Gastrocnemius medialis (tissue), 4 donors: ENCODE measurements around the gene EFCAB6. TPM values are rescaled to one million over a fixed set of nuclear protein-coding genes. Genes with fewer than 3 reads are reported as not detected.

Experiments
- ATAC-seq, 2 donors: fragments of 150-250 bp; one replicate each; pipeline ENCODE4 v1.9.1; 2016
- DNase-seq, 2 donors: peaks; one replicate each; pipeline ENCODE4 v3.0.0-alpha.2; 2019
- H3K27ac ChIP-seq, 4 donors: fragments of 200-600 bp; sonication (generic); 1 replicate in 1 of 4; 2 replicates in 3 of 4; pipeline ENCODE4 v1.5.1; 2016 to 2018; ENCODE audit warnings: mild to moderate bottlenecking in 2 of 4, moderate library complexity in 1 of 4
- H3K27me3 ChIP-seq, 3 donors: fragments of 200-600 bp; sonication (generic) in 2 of 3; 1 replicate in 1 of 3; 2 replicates in 2 of 3; pipeline versions ENCODE4 v1.5.1 to v1.6.0; 2016 to 2019; ENCODE audit warnings: mild to moderate bottlenecking in 1 of 3, moderate library complexity in 1 of 3
- H3K36me3 ChIP-seq, 2 donors: fragments of 200-600 bp; sonication (generic) in 1 of 2; one replicate each; pipeline ENCODE4 v1.5.1; 2017 to 2018
- H3K4me1 ChIP-seq, 2 donors: fragments of 200-600 bp; sonication (generic) in 1 of 2; one replicate each; pipeline ENCODE4 v1.5.1; 2016 to 2017; ENCODE audit warnings: mild to moderate bottlenecking in 2 of 2
- H3K4me3 ChIP-seq, 4 donors: fragments of 200-600 bp; sonication (generic) in 3 of 4; 1 replicate in 1 of 4; 2 replicates in 3 of 4; pipeline ENCODE4 v1.5.1; 2016 to 2019; ENCODE audit warnings: mild to moderate bottlenecking in 2 of 4
- H3K9me3 ChIP-seq, 3 donors: fragments of 200-600 bp; sonication (generic) in 2 of 3; 1 replicate in 1 of 3; 2 replicates in 2 of 3; pipeline ENCODE4 v1.5.1; 2016 to 2019
- CTCF ChIP-seq, 5 experiments: fragments of 450-650 bp in 3 of 5; fragments of 200-600 bp in 2 of 5; sonication (generic) in 2 of 5; IDR thresholded peaks in 4 of 5; conservative IDR thresholded peaks in 1 of 5; 1 replicate in 4 of 5; 2 replicates in 1 of 5; pipeline ENCODE4 v1.5.1; 2016 to 2019; ENCODE audit warnings: antibody characterized with exemption in 5 of 5, mild to moderate bottlenecking in 3 of 5, moderate library complexity in 3 of 5
- POLR2A ChIP-seq, 2 donors: fragments of 450-650 bp; IDR thresholded peaks; one replicate each; pipeline ENCODE4 v1.6.1; 2017; ENCODE audit warnings: antibody characterized with exemption in 2 of 2, mild to moderate bottlenecking in 2 of 2, moderate library complexity in 2 of 2
- in situ Hi-C, 4 donors: fragments of 200-750 bp; cut with MboI; loops; one replicate each; pipeline versions ENCODE4 v1.15.0 to v1.8.0; 2017; ENCODE audit warnings: low sequenced_read_pairs in 4 of 4
- intact Hi-C: fragments of 100-400 bp; cut with DNase I; formaldehyde crosslinking; loops from one replicate; pipeline ENCODE4 v1.15.1; 2023; ENCODE audit warnings: low total_unique reads
- total RNA-seq, 4 donors: library from RNA; depleted of rRNA; stranded (reverse); fragments of >200 nt; gene quantifications; one replicate each; pipeline versions ENCODE4 v1.1.0 to v1.2.3, GENCODE V29; 2016

EFCAB6 gene
- total RNA-seq, 4 donors from 2014 or later = 0.07 to 4.4 (median 0.28) TPM

GRCh38 chr22:43711681-43712080, 100.4 kb downstream of the EFCAB6 start:
- no peak overlapping the region for H3K27ac ChIP-seq
- no peaks in the 10 kb centered on the region for H3K27me3 ChIP-seq
- H3K4me3 ChIP-seq = no peak overlapping the region
- intact Hi-C loops = no loop called here
- no peaks in the 10 kb centered on the region for H3K9me3 ChIP-seq
- ATAC-seq = no peak
- no peaks in the 10 kb centered on the region for H3K36me3 ChIP-seq
- in situ Hi-C loops = no loop called here
- no peaks in the 10 kb centered on the region for H3K4me1 ChIP-seq
- TF ChIP-seq CTCF (IDR thresholded peaks at IDR 0.05 in 4 of 5, conservative IDR thresholded peaks at IDR 0.05 in 1 of 5) (no peak), POLR2A (IDR thresholded peaks at IDR 0.05) (no peak)
- no peak for DNase-seq

GRCh38 chr22:43707648-43708047, 104.5 kb downstream of the EFCAB6 start:
- H3K36me3 ChIP-seq = no peaks in the 10 kb centered on the region
- no peak for ATAC-seq
- no peaks in the 10 kb centered on the region for H3K27me3 ChIP-seq
- H3K27ac ChIP-seq = no peak overlapping the region
- H3K4me3 ChIP-seq = no peak overlapping the region
- in situ Hi-C loops (no loop called here), intact Hi-C loops (no loop called here)
- TF ChIP-seq POLR2A (IDR thresholded peaks at IDR 0.05) (no peak), CTCF (IDR thresholded peaks at IDR 0.05 in 4 of 5, conservative IDR thresholded peaks at IDR 0.05 in 1 of 5) (no peak)
- no peak for DNase-seq
- H3K4me1 ChIP-seq = no peaks in the 10 kb centered on the region
- H3K9me3 ChIP-seq = peaks cover 0 to 6% (median 0%) of the 10 kb centered on the region in 3 donors

- no peak for TF ChIP-seq POLR2A (IDR thresholded peaks at IDR 0.05)
- TF ChIP-seq CTCF (IDR thresholded peaks at IDR 0.05 in 4 of 5, conservative IDR thresholded peaks at IDR 0.05 in 1 of 5) = no peak
Measured at GRCh38 chr22:43706571-43707328, 105.4 kb downstream of the EFCAB6 start.

GRCh38 chr22:43706151-43706550, 106.0 kb downstream of the EFCAB6 start:
- TF ChIP-seq POLR2A (IDR thresholded peaks at IDR 0.05) (no peak), CTCF (IDR thresholded peaks at IDR 0.05 in 4 of 5, conservative IDR thresholded peaks at IDR 0.05 in 1 of 5) (no peak)
- Histone ChIP-seq H3K27ac (no peak overlapping the region), H3K36me3 (no peaks in the 10 kb centered on the region), H3K27me3 (no peaks in the 10 kb centered on the region), H3K9me3 (peaks cover 0 to 6% (median 0%) of the 10 kb centered on the region in 3 donors), H3K4me3 (no peak overlapping the region), H3K4me1 (no peaks in the 10 kb centered on the region)
- DNase-seq (no peak), ATAC-seq (no peak)
- in situ Hi-C loops (no loop called here), intact Hi-C loops (no loop called here)

More at GRCh38 chr22:43706571-43707328, 105.4 kb downstream of the EFCAB6 start:
- H3K4me3 ChIP-seq = no peak overlapping the region
- peaks cover 0 to 6% (median 0%) of the 10 kb centered on the region in 3 donors for H3K9me3 ChIP-seq
- intact Hi-C loops (no loop called here), in situ Hi-C loops (no loop called here)
- no peaks in the 10 kb centered on the region for H3K4me1 ChIP-seq
- ATAC-seq = no peak
- no peak overlapping the region for H3K27ac ChIP-seq
- no peaks in the 10 kb centered on the region for H3K36me3 ChIP-seq
- no peak for DNase-seq
- no peaks in the 10 kb centered on the region for H3K27me3 ChIP-seq
